Bronchial epithelial cell (primary cell): ENCODE results near the gene AGAP1. TPM values are rescaled to one million over a fixed set of nuclear protein-coding genes. Genes with fewer than 3 reads are reported as not detected.

ENCODE experiments used
- DNase-seq: peaks from one replicate; pipeline ENCODE4 v3.0.0-alpha.2; 2010; ENCODE audit warnings: low read depth
- FAIRE-seq: peaks from 2 replicates; lab custom pipeline; 2011; peaks lifted over from hg19 to GRCh38; lab: Jason Lieb, UNC
- H3K27me3 ChIP-seq: 2 replicates; pipeline ENCODE4 v1.5.1; 2011; ENCODE audit warnings: low read length; ENCODE audit not compliant: control insufficient read depth, insufficient read depth
- H3K36me3 ChIP-seq: 2 replicates; pipeline ENCODE4 v1.5.1; 2011; ENCODE audit warnings: low read length; ENCODE audit not compliant: control insufficient read depth, insufficient read depth
- H3K4me3 ChIP-seq: 2 replicates; pipeline ENCODE4 v1.5.1; 2011; ENCODE audit warnings: mild to moderate bottlenecking, low read depth, low read length, control low read depth
- total RNA-seq: library from RNA; depleted of rRNA; stranded (reverse); fragments of >200 nt; gene quantifications from 2 replicates; pipeline ENCODE4 v1.2.1, GENCODE V29; 2014
- TF ChIP-seq, protein P1 (sequence below): IDR thresholded peaks from 2 replicates; pipeline ENCODE4 v1.5.1; 2011; ENCODE audit warnings: mild to moderate bottlenecking, moderate library complexity, low read length, control low read depth, inconsistent platforms; ENCODE audit not compliant: insufficient read depth, severe bottlenecking

Gene AGAP1
- total RNA-seq, 1 donor from 2014 or later = 22.4 TPM

DNA sequence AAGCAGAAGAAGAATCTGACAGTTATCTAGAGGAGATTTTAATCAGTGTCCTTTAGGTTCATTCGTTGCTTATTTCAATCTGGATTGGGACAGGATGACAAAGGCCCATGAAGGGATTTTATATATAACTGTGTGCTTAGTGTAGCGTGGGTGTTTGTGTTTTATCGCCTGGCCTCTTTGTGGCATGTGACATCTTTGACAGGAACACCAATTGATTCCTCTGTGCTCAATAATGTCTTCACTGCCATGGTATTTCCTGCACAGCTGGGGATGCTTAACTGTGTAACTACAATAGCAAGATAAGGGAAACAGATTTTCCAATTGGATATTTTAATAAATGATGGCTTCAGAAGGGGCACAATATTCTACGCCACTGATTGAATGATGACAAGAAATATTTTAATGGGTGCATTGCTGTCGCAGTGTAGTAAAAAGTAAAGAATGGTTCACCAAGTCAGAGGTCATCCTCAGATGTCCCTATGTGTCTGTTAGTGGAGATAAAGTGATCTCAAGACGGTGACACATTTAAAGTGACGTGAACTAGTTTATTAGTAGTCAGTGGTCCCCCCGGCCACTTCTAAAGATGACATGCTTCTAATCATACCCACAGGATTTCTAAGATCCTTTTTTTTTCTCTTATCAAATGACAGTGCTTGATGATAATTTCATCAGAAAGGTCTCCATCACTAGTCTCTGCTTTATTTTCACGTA, 160.4 kb downstream of the AGAP1 start:
- H3K27me3 ChIP-seq = no peaks in the 10 kb centered on the region
- H3K36me3 ChIP-seq = no peaks in the 10 kb centered on the region
- DNase-seq = no peak
- no peak for FAIRE-seq
- TF ChIP-seq, protein P1, sequence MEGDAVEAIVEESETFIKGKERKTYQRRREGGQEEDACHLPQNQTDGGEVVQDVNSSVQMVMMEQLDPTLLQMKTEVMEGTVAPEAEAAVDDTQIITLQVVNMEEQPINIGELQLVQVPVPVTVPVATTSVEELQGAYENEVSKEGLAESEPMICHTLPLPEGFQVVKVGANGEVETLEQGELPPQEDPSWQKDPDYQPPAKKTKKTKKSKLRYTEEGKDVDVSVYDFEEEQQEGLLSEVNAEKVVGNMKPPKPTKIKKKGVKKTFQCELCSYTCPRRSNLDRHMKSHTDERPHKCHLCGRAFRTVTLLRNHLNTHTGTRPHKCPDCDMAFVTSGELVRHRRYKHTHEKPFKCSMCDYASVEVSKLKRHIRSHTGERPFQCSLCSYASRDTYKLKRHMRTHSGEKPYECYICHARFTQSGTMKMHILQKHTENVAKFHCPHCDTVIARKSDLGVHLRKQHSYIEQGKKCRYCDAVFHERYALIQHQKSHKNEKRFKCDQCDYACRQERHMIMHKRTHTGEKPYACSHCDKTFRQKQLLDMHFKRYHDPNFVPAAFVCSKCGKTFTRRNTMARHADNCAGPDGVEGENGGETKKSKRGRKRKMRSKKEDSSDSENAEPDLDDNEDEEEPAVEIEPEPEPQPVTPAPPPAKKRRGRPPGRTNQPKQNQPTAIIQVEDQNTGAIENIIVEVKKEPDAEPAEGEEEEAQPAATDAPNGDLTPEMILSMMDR = no peak
- H3K4me3 ChIP-seq = no peak overlapping the region

GRCh38 chr2:235658351-235659174, 164.7 kb downstream of the AGAP1 start:
- Histone ChIP-seq H3K4me3 (no peak overlapping the region), H3K27me3 (no peaks in the 10 kb centered on the region), H3K36me3 (no peaks in the 10 kb centered on the region)
- TF ChIP-seq, protein P1 = no peak
- DNase-seq (no peak), FAIRE-seq (no peak)

DNA sequence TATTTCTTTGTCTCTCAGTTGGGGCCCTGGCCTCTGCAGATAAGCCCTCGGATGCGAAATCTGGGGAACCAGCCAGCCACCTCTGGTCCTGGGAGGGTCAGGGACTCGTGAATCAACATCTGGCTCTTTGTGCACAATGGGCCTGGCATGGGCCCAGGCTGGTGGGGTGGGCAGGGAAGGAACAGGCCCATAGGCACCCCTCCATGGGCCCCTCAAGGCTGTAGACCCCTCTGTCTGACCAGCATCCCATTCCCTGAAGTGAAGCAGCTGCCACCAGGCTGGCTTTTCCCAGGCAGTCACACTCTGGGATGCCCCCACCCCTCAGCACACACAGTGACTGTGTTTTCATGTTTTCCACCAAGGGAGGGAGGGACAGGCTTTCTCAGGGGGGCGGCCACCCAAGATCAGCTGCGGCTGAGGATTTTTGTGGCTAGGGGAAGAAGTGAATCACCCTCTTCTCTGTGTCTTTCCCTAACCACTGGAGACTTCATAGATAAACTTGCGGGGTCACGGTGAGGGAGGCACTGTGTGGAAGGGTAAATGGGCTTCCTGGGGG, 166.0 kb downstream of the AGAP1 start:
- no peaks in the 10 kb centered on the region for H3K36me3 ChIP-seq
- FAIRE-seq = no peak
- TF ChIP-seq, protein P1 = no peak
- H3K27me3 ChIP-seq = no peaks in the 10 kb centered on the region
- DNase-seq = no peak
- no peak overlapping the region for H3K4me3 ChIP-seq

GRCh38 chr2:235660484-235661082, 166.7 kb downstream of the AGAP1 start:
- Histone ChIP-seq H3K4me3 (no peak overlapping the region), H3K36me3 (no peaks in the 10 kb centered on the region), H3K27me3 (no peaks in the 10 kb centered on the region)
- TF ChIP-seq, protein P1 = no peak
- FAIRE-seq = peak; percentile 50
- no peak for DNase-seq

GRCh38 chr2:235661167-235661937, 167.5 kb downstream of the AGAP1 start:
- FAIRE-seq (no peak), DNase-seq (no peak)
- Histone ChIP-seq H3K4me3 (no peak overlapping the region), H3K27me3 (no peaks in the 10 kb centered on the region), H3K36me3 (no peaks in the 10 kb centered on the region)
- TF ChIP-seq, protein P1 = no peak
